SU-DHL-6 (cell line): ENCODE data around the gene LRRC3.

Experiments
- H2AFZ ChIP-seq: fragments of 200-600 bp; sonication (generic); 2 replicates; pipeline ENCODE4 v1.6.1; 2014; ENCODE audit warnings: low read depth, mild to moderate bottlenecking, moderate library complexity, mixed read lengths, antibody characterized with exemption, low read length; ENCODE audit not compliant: severe bottlenecking
- H3F3A ChIP-seq: fragments of 200-600 bp; shearing (Covaris generic); 2 replicates; pipeline ENCODE4 v1.6.0; 2016; ENCODE audit warnings: antibody characterized with exemption, mild to moderate bottlenecking; ENCODE audit not compliant: insufficient read depth
- H3K27ac ChIP-seq: fragments of 200-600 bp; sonication (generic); 2 replicates; pipeline ENCODE4 v1.5.1; 2016; ENCODE audit warnings: low read depth, mild to moderate bottlenecking, low read length, moderate library complexity, mixed read lengths
- H3K27me3 ChIP-seq: fragments of 200-600 bp; sonication (generic), shearing (Covaris generic); 2 replicates; pipeline ENCODE4 v1.6.0; 2014; ENCODE audit warnings: mild to moderate bottlenecking, low read length
- H3K36me3 ChIP-seq: fragments of 200-600 bp; sonication (generic); 2 replicates; pipeline ENCODE4 v1.6.1; 2014; ENCODE audit warnings: mild to moderate bottlenecking, low read length, mixed read lengths
- H3K4me2 ChIP-seq: fragments of 300-600, 200-600 bp; shearing (Covaris generic), sonication (generic); 2 replicates; pipeline ENCODE4 v1.6.0; 2014; ENCODE audit warnings: low read length, low read depth, mild to moderate bottlenecking; ENCODE audit not compliant: poor library complexity, severe bottlenecking
- H3K4me3 ChIP-seq: fragments of 200-600 bp; sonication (generic); 2 replicates; pipeline ENCODE4 v1.5.1; 2014; ENCODE audit warnings: antibody characterized with exemption, low read length, mild to moderate bottlenecking, mixed read lengths; ENCODE audit not compliant: insufficient read depth, poor library complexity, severe bottlenecking
- H3K79me2 ChIP-seq: fragments of 200-600 bp; sonication (generic); 2 replicates; pipeline ENCODE4 v1.6.1; 2014; ENCODE audit warnings: mild to moderate bottlenecking, low read length, moderate library complexity; ENCODE audit not compliant: insufficient read depth
- H3K9ac ChIP-seq: fragments of 200-600 bp; sonication (generic); 2 replicates; pipeline ENCODE4 v1.7.0; 2014; ENCODE audit warnings: mild to moderate bottlenecking, low read length
- H3K9me2 ChIP-seq: fragments of 200-600 bp; sonication (generic); replicated peaks from 2 replicates; pipeline ENCODE4 v1.6.1; 2014; ENCODE audit warnings: low read length; ENCODE audit not compliant: insufficient read depth
- H3K9me3 ChIP-seq: fragments of 200-600 bp; sonication (generic); 2 replicates; pipeline ENCODE4 v1.6.1; 2014; ENCODE audit warnings: low read length, mixed read lengths; ENCODE audit not compliant: insufficient read depth
- H4K20me1 ChIP-seq: fragments of 200-600 bp; sonication (generic); 2 replicates; pipeline ENCODE4 v1.6.1; 2014; ENCODE audit warnings: low read depth, mild to moderate bottlenecking, antibody characterized with exemption, low read length, moderate library complexity, mixed read lengths
- EZH2phosphoT487 ChIP-seq: fragments of 200-600 bp; sonication (generic), shearing (Covaris generic); conservative IDR thresholded peaks from 2 replicates; pipeline ENCODE4 v1.6.1; 2018; ENCODE audit warnings: mild to moderate bottlenecking, antibody characterized with exemption, low read length, moderate library complexity, mixed read lengths
- TF ChIP-seq, protein P1 (sequence below): fragments of 200-600 bp; sonication (generic); IDR thresholded peaks from one replicate; pipeline ENCODE4 v1.5.1; 2017; ENCODE audit warnings: antibody characterized with exemption, mild to moderate bottlenecking, low read length, moderate library complexity; ENCODE audit not compliant: insufficient read depth, poor library complexity, severe bottlenecking

The LRRC3 gene

DNA sequence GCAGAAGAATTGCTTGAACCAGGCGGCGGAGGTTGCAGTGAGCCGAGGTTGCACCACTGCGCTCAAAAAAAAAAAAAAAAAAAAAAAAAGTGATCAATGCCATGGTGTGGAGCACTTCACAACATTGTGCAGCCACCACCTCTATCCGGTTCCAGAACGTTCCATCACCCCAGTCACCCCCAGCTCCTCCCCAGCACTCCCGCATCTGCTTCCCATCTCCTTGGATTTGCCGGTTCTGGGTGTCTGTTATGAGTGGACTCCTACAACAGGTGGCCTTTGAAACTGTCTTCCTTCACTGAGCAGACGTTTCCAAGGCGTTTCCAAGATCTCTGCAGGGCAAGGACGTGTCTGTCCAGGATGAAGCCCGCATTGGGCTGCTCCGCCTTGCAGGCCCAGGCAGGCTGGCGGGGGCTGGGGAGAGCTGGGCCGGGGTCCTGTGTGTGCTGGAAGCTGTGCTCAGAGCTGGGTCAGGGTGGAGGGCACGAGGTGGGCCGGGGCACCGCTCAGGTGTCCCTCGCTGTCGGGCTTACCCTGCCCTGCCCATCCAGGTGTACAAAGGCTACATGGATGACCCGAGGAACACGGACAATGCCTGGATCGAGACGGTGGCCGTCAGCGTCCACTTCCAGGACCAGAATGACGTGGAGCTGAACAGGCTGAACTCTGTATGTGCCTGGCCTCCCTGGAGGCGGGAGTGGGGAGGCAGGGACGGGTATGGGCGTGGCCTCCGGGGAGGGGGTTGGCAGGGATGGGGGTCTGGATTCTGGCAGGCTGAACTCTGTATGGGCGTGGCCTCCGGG is 14.9 kb upstream of the LRRC3 start:
- no peak overlapping the region for H3K9ac ChIP-seq
- H3F3A ChIP-seq = no peaks in the 10 kb centered on the region
- H3K4me2 ChIP-seq = no peak overlapping the region
- H3K4me3 ChIP-seq = no peak overlapping the region
- TF ChIP-seq EZH2phosphoT487 = no peak
- TF ChIP-seq, protein P1, sequence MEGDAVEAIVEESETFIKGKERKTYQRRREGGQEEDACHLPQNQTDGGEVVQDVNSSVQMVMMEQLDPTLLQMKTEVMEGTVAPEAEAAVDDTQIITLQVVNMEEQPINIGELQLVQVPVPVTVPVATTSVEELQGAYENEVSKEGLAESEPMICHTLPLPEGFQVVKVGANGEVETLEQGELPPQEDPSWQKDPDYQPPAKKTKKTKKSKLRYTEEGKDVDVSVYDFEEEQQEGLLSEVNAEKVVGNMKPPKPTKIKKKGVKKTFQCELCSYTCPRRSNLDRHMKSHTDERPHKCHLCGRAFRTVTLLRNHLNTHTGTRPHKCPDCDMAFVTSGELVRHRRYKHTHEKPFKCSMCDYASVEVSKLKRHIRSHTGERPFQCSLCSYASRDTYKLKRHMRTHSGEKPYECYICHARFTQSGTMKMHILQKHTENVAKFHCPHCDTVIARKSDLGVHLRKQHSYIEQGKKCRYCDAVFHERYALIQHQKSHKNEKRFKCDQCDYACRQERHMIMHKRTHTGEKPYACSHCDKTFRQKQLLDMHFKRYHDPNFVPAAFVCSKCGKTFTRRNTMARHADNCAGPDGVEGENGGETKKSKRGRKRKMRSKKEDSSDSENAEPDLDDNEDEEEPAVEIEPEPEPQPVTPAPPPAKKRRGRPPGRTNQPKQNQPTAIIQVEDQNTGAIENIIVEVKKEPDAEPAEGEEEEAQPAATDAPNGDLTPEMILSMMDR = no peak
- H4K20me1 ChIP-seq = no peaks in the 10 kb centered on the region
- no peak overlapping the region for H3K27ac ChIP-seq
- H3K9me3 ChIP-seq = no peaks in the 10 kb centered on the region
- no peaks in the 10 kb centered on the region for H3K27me3 ChIP-seq
- no peaks in the 10 kb centered on the region for H3K36me3 ChIP-seq
- H2AFZ ChIP-seq = no peak overlapping the region
- no peaks in the 10 kb centered on the region for H3K79me2 ChIP-seq
- no peaks in the 10 kb centered on the region for H3K9me2 ChIP-seq

DNA sequence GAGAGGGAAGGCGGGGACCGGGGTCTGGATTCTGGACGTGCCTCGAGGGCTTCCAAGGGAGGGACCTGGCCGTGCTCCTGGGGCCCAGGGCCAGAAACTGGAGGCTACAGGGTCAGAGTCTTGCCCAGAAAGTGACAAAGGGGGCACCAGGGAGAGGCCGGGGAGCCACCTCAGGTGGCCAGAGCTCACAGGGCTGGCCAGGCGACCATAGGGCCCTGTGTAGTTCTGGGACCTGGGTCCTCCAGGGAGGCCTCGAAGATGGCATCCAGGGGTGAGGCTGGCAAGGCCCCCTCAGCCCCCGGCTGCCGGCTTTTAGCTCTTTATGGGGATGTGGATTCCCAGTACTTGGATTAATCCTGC is 14.3 kb upstream of the LRRC3 start:
- Histone ChIP-seq H3K36me3 (no peaks in the 10 kb centered on the region), H3F3A (no peaks in the 10 kb centered on the region), H3K27me3 (no peaks in the 10 kb centered on the region), H3K79me2 (no peaks in the 10 kb centered on the region), H3K4me3 (no peak overlapping the region), H3K9ac (no peak overlapping the region), H3K9me2 (no peaks in the 10 kb centered on the region), H3K9me3 (no peaks in the 10 kb centered on the region), H2AFZ (no peak overlapping the region), H4K20me1 (no peaks in the 10 kb centered on the region), H3K27ac (no peak overlapping the region), H3K4me2 (no peak overlapping the region)
- no peak for TF ChIP-seq EZH2phosphoT487
- TF ChIP-seq, protein P1 = no peak

DNA sequence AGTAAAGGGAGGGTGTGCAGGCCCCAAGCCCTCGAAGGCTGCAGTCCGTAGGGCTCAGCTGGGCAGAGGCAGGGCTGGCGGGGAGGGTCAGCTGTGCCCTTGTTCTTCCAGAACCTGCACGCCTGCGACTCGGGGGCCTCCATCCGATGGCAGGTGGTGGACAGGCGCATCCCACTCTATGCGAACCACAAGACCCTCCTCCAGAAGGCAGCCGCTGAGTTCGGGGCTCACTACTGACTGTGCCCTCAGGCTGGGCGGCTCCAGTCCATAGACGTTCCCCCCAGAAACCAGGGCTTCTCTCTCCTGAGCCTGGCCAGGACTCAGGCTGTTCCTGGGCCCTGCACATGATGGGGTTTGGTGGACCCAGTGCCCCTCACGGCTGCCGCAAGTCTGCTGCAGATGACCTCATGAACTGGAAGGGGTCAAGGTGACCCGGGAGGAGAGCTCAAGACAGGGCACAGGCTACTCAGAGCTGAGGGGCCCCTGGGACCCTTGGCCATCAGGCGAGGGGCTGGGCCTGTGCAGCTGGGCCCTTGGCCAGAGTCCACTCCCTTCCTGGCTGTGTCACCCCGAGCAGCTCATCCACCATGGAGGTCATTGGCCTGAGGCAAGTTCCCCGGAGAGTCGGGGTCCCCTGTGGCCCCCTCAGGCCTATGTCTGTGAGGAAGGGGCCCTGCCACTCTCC is 13.6 kb upstream of the LRRC3 start:
- H3K9me2 ChIP-seq = no peaks in the 10 kb centered on the region

More for the DNA sequence above, 13.6 kb upstream of the LRRC3 start:
- H2AFZ ChIP-seq = no peak overlapping the region
- no peaks in the 10 kb centered on the region for H4K20me1 ChIP-seq
- no peaks in the 10 kb centered on the region for H3F3A ChIP-seq
- H3K36me3 ChIP-seq = no peaks in the 10 kb centered on the region
- no peaks in the 10 kb centered on the region for H3K27me3 ChIP-seq
- no peaks in the 10 kb centered on the region for H3K9me3 ChIP-seq
- no peaks in the 10 kb centered on the region for H3K79me2 ChIP-seq
- H3K4me2 ChIP-seq = no peak overlapping the region
- H3K4me3 ChIP-seq = no peak overlapping the region
- TF ChIP-seq, protein P1 = no peak
- TF ChIP-seq EZH2phosphoT487 = no peak
- no peak overlapping the region for H3K27ac ChIP-seq
- no peak overlapping the region for H3K9ac ChIP-seq
